Esophagus muscularis mucosa (tissue), 4 donors: ENCODE data around the gene CUBN. TPM values are rescaled to one million over a fixed set of nuclear protein-coding genes. Genes with fewer than 3 reads are reported as not detected.

ENCODE experiments used
- DNase-seq: peaks from one replicate; pipeline ENCODE4 v3.0.0-alpha.2; 2017; ENCODE audit errors: extremely low spot score
- H3K27ac ChIP-seq, 4 donors: fragments of 200-600 bp; sonication (generic); replicated peaks in 1 of 4; 1 replicate in 3 of 4; 2 replicates in 1 of 4; pipeline ENCODE4 v1.5.1; 2016 to 2019; ENCODE audit warnings: mild to moderate bottlenecking in 1 of 4
- H3K27me3 ChIP-seq, 4 donors: fragments of 200-600 bp; sonication (generic); one replicate each; pipeline versions ENCODE4 v1.5.1 to v1.6.0; 2016 to 2019
- H3K36me3 ChIP-seq, 4 donors: fragments of 200-600 bp; sonication (generic); one replicate each; pipeline ENCODE4 v1.5.1; 2016 to 2019
- H3K4me1 ChIP-seq, 4 donors: fragments of 200-600 bp; sonication (generic); one replicate each; pipeline ENCODE4 v1.5.1; 2016 to 2019
- H3K4me3 ChIP-seq, 4 donors: fragments of 200-600 bp; sonication (generic); 1 replicate in 2 of 4; 2 replicates in 2 of 4; pipeline ENCODE4 v1.5.1; 2016 to 2019; ENCODE audit warnings: mild to moderate bottlenecking in 4 of 4, moderate library complexity in 1 of 4
- H3K9me3 ChIP-seq, 4 donors: fragments of 200-600 bp; sonication (generic); 1 replicate in 3 of 4; 2 replicates in 1 of 4; pipeline ENCODE4 v1.5.1; 2016 to 2019
- CTCF ChIP-seq, 3 experiments: fragments of 200-600 bp in 2 of 3; fragments of 450-650 bp in 1 of 3; sonication (generic) in 2 of 3; IDR thresholded peaks; one replicate each; pipeline ENCODE4 v1.5.1; 2017 to 2019; ENCODE audit warnings: antibody characterized with exemption in 3 of 3, mild to moderate bottlenecking in 2 of 3, moderate library complexity in 1 of 3
- EP300 ChIP-seq: sonication (generic); formaldehyde crosslinking; IDR thresholded peaks from one replicate; pipeline ENCODE4 v1.6.1; 2017; ENCODE audit warnings: antibody characterized with exemption
- POLR2A ChIP-seq: fragments of 450-650 bp; IDR thresholded peaks from one replicate; pipeline ENCODE4 v1.6.1; 2017; ENCODE audit warnings: antibody characterized with exemption, moderate library complexity, mild to moderate bottlenecking, low read depth
- POLR2AphosphoS5 ChIP-seq, 2 donors: sonication (generic); formaldehyde crosslinking; IDR thresholded peaks; one replicate each; pipeline ENCODE4 v1.6.1; 2017; ENCODE audit warnings: antibody characterized with exemption in 2 of 2
- WGBS: methylation state at CpG from one replicate; pipeline ENCODE4 v1.1.5; 2018; 5-methylcytosine and 5-hydroxymethylcytosine counted together
- intact Hi-C: fragments of 100-400 bp; cut with DNase I; formaldehyde crosslinking; loops from one replicate; pipeline ENCODE4 v1.15.1; 2023
- total RNA-seq, 4 donors: library from RNA; depleted of rRNA; stranded (reverse); fragments of >200 nt; gene quantifications; one replicate each; pipeline versions ENCODE4 v1.1.0 to v1.2.1, GENCODE V29; 2016

The CUBN gene
- total RNA-seq, 4 donors from 2014 or later: 1.3 to 4.6 (median 2.3) TPM

- H3K36me3 ChIP-seq: no peaks in the 10 kb centered on the region
- DNase-seq: no peak
- WGBS: 55% methylated on average over 5 of the region's 5 CpGs
- no peaks in the 10 kb centered on the region for H3K9me3 ChIP-seq
- H3K27ac ChIP-seq: no peak overlapping the region
- no peak for TF ChIP-seq POLR2A
- TF ChIP-seq EP300: no peak
- no peak for TF ChIP-seq POLR2AphosphoS5 (IDR thresholded peaks at IDR 0.05)
- TF ChIP-seq CTCF (IDR thresholded peaks at IDR 0.05): no peak
- H3K4me1 ChIP-seq: no peaks in the 10 kb centered on the region
- no peaks in the 10 kb centered on the region for H3K27me3 ChIP-seq
- H3K4me3 ChIP-seq: no peak overlapping the region
- intact Hi-C loops: no loop called here
Measured at GRCh38 chr10:17092986-17093803, 36.4 kb downstream of the CUBN start.

DNA sequence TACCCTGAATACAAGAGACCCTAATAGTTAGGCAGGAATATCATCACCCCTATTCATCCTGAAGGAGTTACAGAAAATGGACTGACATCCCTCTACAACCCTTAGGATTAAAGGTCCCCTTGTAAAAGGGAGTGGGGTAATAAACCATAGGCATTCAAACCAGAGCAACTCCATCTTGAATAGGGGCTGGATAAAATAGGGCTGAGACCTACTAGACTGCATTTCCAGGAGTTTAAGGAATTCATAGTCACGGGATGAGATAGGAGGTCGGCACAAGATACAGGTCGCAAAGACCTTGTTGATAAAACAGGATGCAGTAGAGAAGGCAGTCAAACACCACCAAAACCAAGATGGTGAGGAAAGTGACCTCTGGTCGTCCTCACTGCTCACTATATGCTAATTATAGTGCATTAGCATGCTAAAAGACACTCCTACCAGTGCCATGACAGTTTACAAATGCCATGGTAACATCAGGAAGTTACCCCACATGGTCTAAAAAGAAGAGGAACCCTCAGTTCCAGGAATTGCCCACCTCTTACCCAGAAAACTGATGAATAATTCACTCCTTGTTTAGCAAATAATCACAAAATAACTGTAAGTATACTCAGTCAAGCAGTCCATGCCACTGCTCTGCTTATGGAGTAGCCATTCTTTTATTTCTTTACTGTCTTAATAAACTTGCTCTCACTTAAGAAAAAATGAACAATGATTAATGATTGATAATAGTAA lies 37.2 kb downstream of the CUBN start:
- intact Hi-C loops: no loop called here
- Histone ChIP-seq H3K27ac (no peak overlapping the region), H3K9me3 (no peaks in the 10 kb centered on the region), H3K4me3 (no peak overlapping the region), H3K27me3 (no peaks in the 10 kb centered on the region), H3K36me3 (no peaks in the 10 kb centered on the region), H3K4me1 (no peaks in the 10 kb centered on the region)
- DNase-seq: no peak
- 91% methylated on average over 4 of the region's 4 CpGs for WGBS
- no peak for TF ChIP-seq POLR2A
- TF ChIP-seq CTCF (IDR thresholded peaks at IDR 0.05): no peak
- TF ChIP-seq POLR2AphosphoS5 (IDR thresholded peaks at IDR 0.05): no peak
- no peak for TF ChIP-seq EP300

GRCh38 chr10:17088118-17088806 lies 41.3 kb downstream of the CUBN start:
- Histone ChIP-seq H3K9me3 (no peaks in the 10 kb centered on the region), H3K27ac (no peak overlapping the region), H3K36me3 (no peaks in the 10 kb centered on the region), H3K4me3 (no peak overlapping the region), H3K4me1 (peaks cover 0 to 7% (median 2%) of the 10 kb centered on the region in 4 donors), H3K27me3 (no peaks in the 10 kb centered on the region)
- 39% methylated on average over 5 of the region's 5 CpGs for WGBS
- no peak for DNase-seq
- intact Hi-C loops: no loop called here
- TF ChIP-seq POLR2AphosphoS5 (IDR thresholded peaks at IDR 0.05) (no peak), EP300 (no peak), CTCF (IDR thresholded peaks at IDR 0.05) (no peak), POLR2A (no peak)

GRCh38 chr10:17086865-17087367 lies 42.7 kb downstream of the CUBN start:
- TF ChIP-seq CTCF (IDR thresholded peaks at IDR 0.05): no peak
- no peak for TF ChIP-seq EP300
- TF ChIP-seq POLR2A: no peak
- no peak for TF ChIP-seq POLR2AphosphoS5 (IDR thresholded peaks at IDR 0.05)
- Histone ChIP-seq H3K27me3 (no peaks in the 10 kb centered on the region), H3K27ac (no peak overlapping the region), H3K4me1 (peaks cover 0 to 7% (median 2%) of the 10 kb centered on the region in 4 donors), H3K36me3 (no peaks in the 10 kb centered on the region), H3K4me3 (no peak overlapping the region), H3K9me3 (no peaks in the 10 kb centered on the region)
- WGBS: 98% methylated on average over 3 of the region's 3 CpGs
- no peak for DNase-seq
- intact Hi-C loops: no loop called here
